Esophagus muscularis mucosa (tissue), 4 donors: ENCODE results near the gene FLRT1. TPM values are rescaled to one million over a fixed set of nuclear protein-coding genes. Genes with fewer than 3 reads are reported as not detected.

Experiments
- DNase-seq: peaks from one replicate; pipeline ENCODE4 v3.0.0-alpha.2; 2017; ENCODE audit errors: extremely low spot score
- H3K27ac ChIP-seq, 4 donors: fragments of 200-600 bp; sonication (generic); replicated peaks in 1 of 4; 1 replicate in 3 of 4; 2 replicates in 1 of 4; pipeline ENCODE4 v1.5.1; 2016 to 2019; ENCODE audit warnings: mild to moderate bottlenecking in 1 of 4
- H3K27me3 ChIP-seq, 4 donors: fragments of 200-600 bp; sonication (generic); one replicate each; pipeline versions ENCODE4 v1.5.1 to v1.6.0; 2016 to 2019
- H3K36me3 ChIP-seq, 4 donors: fragments of 200-600 bp; sonication (generic); one replicate each; pipeline ENCODE4 v1.5.1; 2016 to 2019
- H3K4me1 ChIP-seq, 4 donors: fragments of 200-600 bp; sonication (generic); one replicate each; pipeline ENCODE4 v1.5.1; 2016 to 2019
- H3K4me3 ChIP-seq, 4 donors: fragments of 200-600 bp; sonication (generic); 1 replicate in 2 of 4; 2 replicates in 2 of 4; pipeline ENCODE4 v1.5.1; 2016 to 2019; ENCODE audit warnings: mild to moderate bottlenecking in 4 of 4, moderate library complexity in 1 of 4
- H3K9me3 ChIP-seq, 4 donors: fragments of 200-600 bp; sonication (generic); 1 replicate in 3 of 4; 2 replicates in 1 of 4; pipeline ENCODE4 v1.5.1; 2016 to 2019
- EP300 ChIP-seq: sonication (generic); formaldehyde crosslinking; IDR thresholded peaks from one replicate; pipeline ENCODE4 v1.6.1; 2017; ENCODE audit warnings: antibody characterized with exemption
- POLR2A ChIP-seq: fragments of 450-650 bp; IDR thresholded peaks from one replicate; pipeline ENCODE4 v1.6.1; 2017; ENCODE audit warnings: antibody characterized with exemption, moderate library complexity, mild to moderate bottlenecking, low read depth
- POLR2AphosphoS5 ChIP-seq, 2 donors: sonication (generic); formaldehyde crosslinking; IDR thresholded peaks; one replicate each; pipeline ENCODE4 v1.6.1; 2017; ENCODE audit warnings: antibody characterized with exemption in 2 of 2
- WGBS: methylation state at CpG from one replicate; pipeline ENCODE4 v1.1.5; 2018; 5-methylcytosine and 5-hydroxymethylcytosine counted together
- intact Hi-C: fragments of 100-400 bp; cut with DNase I; formaldehyde crosslinking; loops from one replicate; pipeline ENCODE4 v1.15.1; 2023
- total RNA-seq, 4 donors: library from RNA; depleted of rRNA; stranded (reverse); fragments of >200 nt; gene quantifications; one replicate each; pipeline versions ENCODE4 v1.1.0 to v1.2.1, GENCODE V29; 2016
- TF ChIP-seq, protein P1 (sequence below), 3 experiments: fragments of 200-600 bp in 2 of 3; fragments of 450-650 bp in 1 of 3; sonication (generic) in 2 of 3; IDR thresholded peaks; one replicate each; pipeline ENCODE4 v1.5.1; 2017 to 2019; ENCODE audit warnings: antibody characterized with exemption in 3 of 3, mild to moderate bottlenecking in 2 of 3, moderate library complexity in 1 of 3

FLRT1 gene
- total RNA-seq, 4 donors from 2014 or later: 2.1 to 5.0 (median 3.1) TPM

DNA sequence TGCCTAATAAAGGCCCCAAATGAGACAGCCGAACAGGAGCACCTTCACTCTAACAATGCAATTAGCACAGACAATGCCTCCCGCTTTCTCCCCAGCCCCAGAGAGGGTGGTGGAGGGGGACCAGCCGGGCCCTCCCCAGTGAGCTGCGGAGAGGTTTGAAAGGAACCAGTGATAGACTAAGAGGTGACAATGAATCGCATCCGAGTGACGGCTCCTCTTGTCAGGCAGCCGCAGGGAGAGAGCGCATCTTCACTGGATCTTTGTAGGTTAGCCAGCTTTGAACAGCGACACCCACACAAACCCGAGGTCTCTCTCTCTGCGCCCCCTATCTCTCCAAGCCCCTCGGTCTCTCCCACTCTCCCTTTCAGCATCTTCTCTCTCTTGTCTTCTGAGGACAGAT, 28.0 kb downstream of the FLRT1 start:
- intact Hi-C loops: no loop called here
- H3K27ac ChIP-seq: no peak overlapping the region
- no peaks in the 10 kb centered on the region for H3K36me3 ChIP-seq
- H3K9me3 ChIP-seq: no peaks in the 10 kb centered on the region
- no peak overlapping the region for H3K4me3 ChIP-seq
- 87% methylated on average over 12 of the region's 13 CpGs for WGBS
- peaks cover 9 to 16% (median 15%) of the 10 kb centered on the region in 4 donors for H3K4me1 ChIP-seq
- peaks cover 0 to 25% (median 0%) of the 10 kb centered on the region in 4 donors for H3K27me3 ChIP-seq
- TF ChIP-seq POLR2AphosphoS5 (IDR thresholded peaks at IDR 0.05) (no peak), EP300 (no peak), POLR2A (no peak)
- TF ChIP-seq, protein P1, sequence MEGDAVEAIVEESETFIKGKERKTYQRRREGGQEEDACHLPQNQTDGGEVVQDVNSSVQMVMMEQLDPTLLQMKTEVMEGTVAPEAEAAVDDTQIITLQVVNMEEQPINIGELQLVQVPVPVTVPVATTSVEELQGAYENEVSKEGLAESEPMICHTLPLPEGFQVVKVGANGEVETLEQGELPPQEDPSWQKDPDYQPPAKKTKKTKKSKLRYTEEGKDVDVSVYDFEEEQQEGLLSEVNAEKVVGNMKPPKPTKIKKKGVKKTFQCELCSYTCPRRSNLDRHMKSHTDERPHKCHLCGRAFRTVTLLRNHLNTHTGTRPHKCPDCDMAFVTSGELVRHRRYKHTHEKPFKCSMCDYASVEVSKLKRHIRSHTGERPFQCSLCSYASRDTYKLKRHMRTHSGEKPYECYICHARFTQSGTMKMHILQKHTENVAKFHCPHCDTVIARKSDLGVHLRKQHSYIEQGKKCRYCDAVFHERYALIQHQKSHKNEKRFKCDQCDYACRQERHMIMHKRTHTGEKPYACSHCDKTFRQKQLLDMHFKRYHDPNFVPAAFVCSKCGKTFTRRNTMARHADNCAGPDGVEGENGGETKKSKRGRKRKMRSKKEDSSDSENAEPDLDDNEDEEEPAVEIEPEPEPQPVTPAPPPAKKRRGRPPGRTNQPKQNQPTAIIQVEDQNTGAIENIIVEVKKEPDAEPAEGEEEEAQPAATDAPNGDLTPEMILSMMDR (IDR thresholded peaks at IDR 0.05): no peak
- no peak for DNase-seq

DNA sequence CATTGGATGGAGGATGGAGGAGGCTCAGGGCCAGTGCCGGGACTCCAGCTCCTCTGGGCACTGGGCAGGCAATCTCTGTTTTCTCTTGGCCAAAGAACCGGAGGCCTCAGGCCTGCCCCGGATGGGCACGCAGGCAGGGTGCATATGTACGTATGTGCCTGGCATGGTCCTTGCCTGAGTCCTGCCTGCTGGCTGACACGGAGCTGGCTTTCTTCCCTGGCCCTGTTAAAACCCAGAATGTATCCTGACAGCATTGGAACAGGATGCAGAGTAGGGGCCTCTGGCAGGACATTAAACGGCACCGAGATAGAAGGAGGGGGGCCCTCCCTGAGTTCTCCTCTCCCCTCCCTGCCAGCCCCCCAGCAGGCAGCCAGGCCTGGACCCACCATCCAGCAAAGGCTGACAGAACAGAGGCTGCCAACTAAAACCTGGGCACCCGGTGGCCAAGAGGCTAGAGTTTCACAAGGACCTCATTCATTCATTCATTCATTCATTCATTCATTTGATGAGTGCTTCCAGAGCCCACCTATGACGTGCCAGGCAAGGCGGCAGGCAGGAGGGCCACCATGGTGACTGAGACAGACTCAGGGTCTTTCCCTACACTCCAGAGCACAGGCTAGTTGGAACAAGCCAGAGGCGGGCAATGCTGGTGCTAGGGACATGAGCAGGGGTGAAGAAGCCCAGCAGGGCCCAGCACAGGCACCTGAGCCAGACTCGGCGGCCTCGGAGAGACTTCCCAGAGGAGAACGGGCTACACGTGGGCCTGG, 28.8 kb downstream of the FLRT1 start:
- no peak for DNase-seq
- H3K27ac ChIP-seq: no peak overlapping the region
- H3K4me3 ChIP-seq: no peak overlapping the region
- WGBS: 76% methylated on average over 10 of the region's 17 CpGs
- peaks cover 0 to 25% (median 0%) of the 10 kb centered on the region in 4 donors for H3K27me3 ChIP-seq
- no peaks in the 10 kb centered on the region for H3K36me3 ChIP-seq
- peaks cover 11 to 16% (median 15%) of the 10 kb centered on the region in 4 donors for H3K4me1 ChIP-seq
- intact Hi-C loops: no loop called here
- no peaks in the 10 kb centered on the region for H3K9me3 ChIP-seq
- TF ChIP-seq POLR2A: no peak
- TF ChIP-seq EP300: no peak
- TF ChIP-seq POLR2AphosphoS5 (IDR thresholded peaks at IDR 0.05): no peak
- TF ChIP-seq, protein P1 (IDR thresholded peaks at IDR 0.05): no peak

DNA sequence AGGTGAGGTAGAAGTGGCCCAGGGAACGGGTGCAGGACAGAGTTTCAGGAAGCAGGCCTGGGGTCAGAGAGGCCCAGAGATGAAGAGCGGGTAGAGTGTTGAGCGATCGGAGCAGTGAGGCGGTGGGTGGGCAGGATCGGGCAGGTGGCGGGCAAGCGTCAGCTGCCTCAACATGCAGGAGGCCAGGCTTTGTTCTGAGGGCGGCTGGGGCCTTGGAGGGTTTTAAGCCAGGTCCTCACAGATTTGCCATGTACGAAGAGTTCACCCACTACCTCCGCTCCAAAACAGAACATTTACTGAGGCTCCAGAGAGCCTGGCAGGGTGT, 29.4 kb downstream of the FLRT1 start:
- Histone ChIP-seq H3K27ac (no peak overlapping the region), H3K27me3 (peaks cover 0 to 24% (median 0%) of the 10 kb centered on the region in 4 donors), H3K36me3 (no peaks in the 10 kb centered on the region), H3K4me1 (peaks cover 13 to 15% (median 14%) of the 10 kb centered on the region in 4 donors), H3K4me3 (no peak overlapping the region), H3K9me3 (no peaks in the 10 kb centered on the region)
- TF ChIP-seq, protein P1 (IDR thresholded peaks at IDR 0.05): no peak
- TF ChIP-seq EP300 (no peak), POLR2AphosphoS5 (IDR thresholded peaks at IDR 0.05) (no peak), POLR2A (no peak)
- 94% methylated on average over 8 of the region's 11 CpGs for WGBS
- no peak for DNase-seq
- intact Hi-C loops: no loop called here

DNA sequence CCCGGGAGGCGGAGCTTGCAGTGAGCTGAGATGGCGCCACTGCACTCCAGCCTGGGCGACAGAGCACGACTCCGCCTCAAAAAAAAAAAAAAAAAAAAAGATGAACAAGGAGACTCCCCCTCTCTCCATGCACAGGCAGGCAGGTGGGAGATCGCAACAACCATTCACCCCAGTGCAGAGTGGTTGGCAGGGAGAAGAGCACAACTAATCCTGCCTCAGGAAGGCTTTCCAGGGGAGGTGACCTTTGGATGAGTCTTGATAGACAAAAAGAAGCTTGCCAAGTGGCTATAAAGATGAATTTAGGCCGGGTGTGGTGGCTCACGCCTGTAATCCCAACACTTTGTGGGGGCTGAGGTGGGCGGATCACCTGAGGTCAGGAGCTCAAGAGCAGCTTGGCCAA, 30.0 kb downstream of the FLRT1 start:
- peaks cover 8 to 9% (median 9%) of the 10 kb centered on the region in 4 donors for H3K4me1 ChIP-seq
- no peak overlapping the region for H3K27ac ChIP-seq
- DNase-seq: no peak
- intact Hi-C loops: no loop called here
- H3K27me3 ChIP-seq: peaks cover 0 to 18% (median 0%) of the 10 kb centered on the region in 4 donors
- no peaks in the 10 kb centered on the region for H3K9me3 ChIP-seq
- TF ChIP-seq POLR2AphosphoS5 (IDR thresholded peaks at IDR 0.05): no peak
- TF ChIP-seq POLR2A: no peak
- TF ChIP-seq, protein P1 (IDR thresholded peaks at IDR 0.05): no peak
- H3K4me3 ChIP-seq: no peak overlapping the region
- H3K36me3 ChIP-seq: no peaks in the 10 kb centered on the region
- 95% methylated on average over 10 of the region's 10 CpGs for WGBS
